Upper lobe of right lung (tissue), 1 donor: ENCODE results near the gene PCLO. TPM values are rescaled to one million over a fixed set of nuclear protein-coding genes. Genes with fewer than 3 reads are reported as not detected.

Experiments used
- ATAC-seq: fragments of 200-7000 bp; cut with Tn5 transposase; one replicate; pipeline ENCODE4 v1.9.1; 2020; ENCODE audit warnings: mild to moderate bottlenecking, moderate library complexity
- DNase-seq: peaks from one replicate; pipeline ENCODE4 v3.0.0-alpha.2; 2020
- H3K27ac ChIP-seq: fragments of 200-600 bp; one replicate; pipeline ENCODE4 v1.8.0; 2022
- H3K27me3 ChIP-seq: fragments of 200-600 bp; one replicate; pipeline ENCODE4 v1.8.0; 2022; ENCODE audit warnings: mild to moderate bottlenecking
- H3K36me3 ChIP-seq: fragments of 200-600 bp; one replicate; pipeline ENCODE4 v1.8.0; 2022
- H3K4me1 ChIP-seq: fragments of 200-600 bp; one replicate; pipeline ENCODE4 v1.8.0; 2022
- H3K4me3 ChIP-seq: fragments of 200-600 bp; one replicate; pipeline ENCODE4 v1.8.0; 2022; ENCODE audit warnings: mild to moderate bottlenecking
- H3K9me3 ChIP-seq: fragments of 200-600 bp; one replicate; pipeline ENCODE4 v1.8.0; 2022
- CTCF ChIP-seq: fragments of 200-600 bp; IDR thresholded peaks from one replicate; pipeline ENCODE4 v1.8.0; 2022; ENCODE audit warnings: antibody characterized with exemption
- intact Hi-C: fragments of 100-400 bp; cut with DNase I; formaldehyde crosslinking; loops from one replicate; pipeline ENCODE4 v1.11.0; 2022
- total RNA-seq: library from RNA; stranded (reverse); fragmentation: NEBNext Ultra II Directional; extraction: Animal tissue kit (Norgen Biotek cat#: 25700); gene quantifications from one replicate; pipeline ENCODE4 v1.2.1, GENCODE V29; 2021
- donor health status: DM: no; HTN: yes; CAD: no; lungs with severe emphysema.

PCLO gene
- total RNA-seq, 1 donor from 2014 or later, result 5.3 TPM

DNA sequence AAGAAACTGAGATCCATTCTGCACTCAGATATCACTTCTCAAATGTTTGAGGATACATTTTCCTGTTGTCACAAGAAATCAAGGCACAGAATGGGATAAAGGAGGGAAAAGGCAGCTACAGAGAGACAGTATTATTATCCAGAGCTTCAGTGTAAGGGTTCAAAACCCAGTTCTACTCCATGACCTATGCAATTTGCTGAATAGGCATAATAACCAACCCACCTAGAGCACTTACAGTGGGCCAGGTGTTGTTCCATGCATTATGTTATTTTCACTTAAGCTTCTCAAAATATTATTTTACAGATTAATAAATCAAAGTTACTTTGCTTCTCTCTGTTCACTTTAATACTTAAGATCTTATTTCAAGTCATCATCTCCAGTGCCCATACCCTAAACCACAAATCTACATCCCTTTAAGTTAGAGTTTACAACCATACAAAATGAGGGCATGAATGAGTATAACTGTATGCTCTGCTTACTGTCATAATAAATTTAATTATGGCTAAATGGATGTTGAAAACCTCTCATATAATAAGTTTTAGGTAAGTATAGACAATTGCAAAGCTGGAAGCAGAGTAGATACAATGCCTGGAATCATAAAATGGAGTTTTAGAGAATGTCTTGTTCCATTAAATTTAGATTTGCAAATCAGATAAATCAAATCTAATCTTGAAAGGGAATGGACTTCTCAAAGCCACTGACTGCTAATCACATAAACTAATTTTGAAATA lies 28.1 kb upstream of the PCLO start:
- no peak overlapping the region for H3K27ac ChIP-seq
- no peaks in the 10 kb centered on the region for H3K36me3 ChIP-seq
- intact Hi-C loops, result no loop called here
- no peak for TF ChIP-seq CTCF
- ATAC-seq (no peak), DNase-seq (no peak)
- no peak overlapping the region for H3K4me3 ChIP-seq
- H3K4me1 ChIP-seq, result no peaks in the 10 kb centered on the region
- no peaks in the 10 kb centered on the region for H3K9me3 ChIP-seq
- H3K27me3 ChIP-seq, result no peaks in the 10 kb centered on the region

GRCh38 chr7:83178796-83179195 lies 16.1 kb upstream of the PCLO start:
- intact Hi-C loops, result no loop called here

GRCh38 chr7:83178066-83178465 lies 15.4 kb upstream of the PCLO start:
- intact Hi-C loops, result no loop called here
- H3K27me3 ChIP-seq, result no peaks in the 10 kb centered on the region
- H3K4me1 ChIP-seq, result no peaks in the 10 kb centered on the region
- DNase-seq (no peak), ATAC-seq (no peak)
- no peak overlapping the region for H3K27ac ChIP-seq
- H3K36me3 ChIP-seq, result no peaks in the 10 kb centered on the region
- H3K4me3 ChIP-seq, result no peak overlapping the region
- H3K9me3 ChIP-seq, result no peaks in the 10 kb centered on the region
- no peak for TF ChIP-seq CTCF

More at GRCh38 chr7:83178796-83179195, 16.1 kb upstream of the PCLO start:
- ATAC-seq (no peak), DNase-seq (no peak)
- Histone ChIP-seq H3K27me3 (no peaks in the 10 kb centered on the region), H3K27ac (no peak overlapping the region), H3K36me3 (no peaks in the 10 kb centered on the region), H3K9me3 (no peaks in the 10 kb centered on the region), H3K4me3 (no peak overlapping the region), H3K4me1 (no peaks in the 10 kb centered on the region)
- TF ChIP-seq CTCF, result no peak

GRCh38 chr7:83173664-83174063 lies 11.0 kb upstream of the PCLO start:
- Histone ChIP-seq H3K27me3 (no peaks in the 10 kb centered on the region), H3K9me3 (no peaks in the 10 kb centered on the region), H3K27ac (no peak overlapping the region), H3K36me3 (no peaks in the 10 kb centered on the region), H3K4me1 (no peaks in the 10 kb centered on the region), H3K4me3 (no peak overlapping the region)
- intact Hi-C loops, result no loop called here
- no peak for ATAC-seq
- no peak for TF ChIP-seq CTCF
- no peak for DNase-seq

- no peak for DNase-seq
- Histone ChIP-seq H3K27me3 (peaks cover 4% of the 10 kb centered on the region), H3K27ac (no peak overlapping the region), H3K4me3 (no peak overlapping the region), H3K4me1 (no peaks in the 10 kb centered on the region), H3K9me3 (no peaks in the 10 kb centered on the region), H3K36me3 (no peaks in the 10 kb centered on the region)
- no peak for TF ChIP-seq CTCF
- no peak for ATAC-seq
- intact Hi-C loops, result no loop called here
These were observed 4.1 kb upstream of the PCLO start for GRCh38 chr7:83166781-83167180.
